Panc1 (cell line): ENCODE data around the gene DRC3. TPM values are rescaled to one million over a fixed set of nuclear protein-coding genes. Genes with fewer than 3 reads are reported as not detected.

Source experiments
- ATAC-seq: fragments of 200-7000 bp; cut with Tn5 transposase; 2 replicates; pipeline ENCODE4 v1.9.1; 2020; ENCODE audit warnings: mild to moderate bottlenecking, moderate library complexity
- BruUV-seq: library from RNA; stranded (reverse); fragments of 400-500 nt; replicated peaks from 2 replicates; lab custom pipeline; 2021; lab: Mats Ljungman, UMichigan
- CTCF ChIA-PET: fragments of 300-600 bp; sonication (Branson Sonifier 250); formaldehyde crosslinking; loops from one replicate; lab custom pipeline; 2022; ENCODE audit warnings: antibody characterized with exemption; lab: Charles Lee
- POLR2A ChIA-PET: fragments of 300-600 bp; sonication (Branson Sonifier 250); formaldehyde crosslinking; loops from one replicate; lab custom pipeline; 2022; ENCODE audit warnings: antibody characterized with exemption; lab: Charles Lee
- DNase-seq: peaks from one replicate; pipeline ENCODE4 v3.0.0-alpha.2; 2010; ENCODE audit warnings: low read depth, low spot score
- H3K27ac ChIP-seq: 2 replicates; pipeline ENCODE4 v1.5.1; 2011; ENCODE audit warnings: mild to moderate bottlenecking, low read length, inconsistent platforms
- H3K27me3 ChIP-seq: fragments of 200-500 bp; sonication (Bioruptor generic); 2 replicates; pipeline ENCODE4 v1.6.0; 2014; ENCODE audit warnings: low read length, inconsistent platforms; ENCODE audit not compliant: control insufficient read depth, insufficient read depth
- H3K36me3 ChIP-seq: fragments of 200-500 bp; sonication (Bioruptor generic); 2 replicates; pipeline ENCODE4 v1.5.1; 2014; ENCODE audit warnings: inconsistent platforms, mild to moderate bottlenecking, low read length, moderate library complexity; ENCODE audit not compliant: control insufficient read depth, insufficient read depth
- H3K4me1 ChIP-seq: 2 replicates; pipeline ENCODE4 v1.5.1; 2011; ENCODE audit warnings: inconsistent platforms, mild to moderate bottlenecking, low read length, moderate library complexity; ENCODE audit not compliant: control insufficient read depth, insufficient read depth
- H3K4me3 ChIP-seq, 2 experiments: 2 replicates each; pipeline ENCODE4 v1.5.1; 2011 to 2012; ENCODE audit warnings: low read depth in 2 of 2, low read length in 2 of 2, mild to moderate bottlenecking in 2 of 2, inconsistent platforms in 1 of 2, moderate library complexity in 1 of 2
- H3K9me3 ChIP-seq: fragments of 200-500 bp; sonication (Bioruptor generic); 2 replicates; pipeline ENCODE4 v1.5.1; 2014; ENCODE audit warnings: low read depth, mild to moderate bottlenecking, inconsistent platforms, low read length, moderate library complexity; ENCODE audit not compliant: control insufficient read depth, insufficient read depth
- CTCF ChIP-seq: fragments of 450-650 bp; IDR thresholded peaks from 2 replicates; pipeline ENCODE4 v1.5.1; 2017; ENCODE audit warnings: mild to moderate bottlenecking
- POLR2AphosphoS5 ChIP-seq: IDR thresholded peaks from 2 replicates; pipeline ENCODE4 v1.6.1; 2012; ENCODE audit warnings: mild to moderate bottlenecking, low read depth, low read length, moderate library complexity
- REST ChIP-seq, 2 experiments: IDR thresholded peaks; 2 replicates each; pipeline ENCODE4 v1.6.1; 2011 to 2012; ENCODE audit warnings: low read depth in 2 of 2, control low read depth in 1 of 2, low read length in 1 of 2, mild to moderate bottlenecking in 1 of 2, moderate library complexity in 1 of 2; ENCODE audit not compliant: insufficient read depth in 1 of 2
- SIN3A ChIP-seq: IDR thresholded peaks from 2 replicates; pipeline ENCODE4 v1.6.1; 2012; ENCODE audit warnings: low read depth, mild to moderate bottlenecking, low read length, moderate library complexity, borderline replicate concordance; ENCODE audit not compliant: insufficient read depth
- TCF7L2 ChIP-seq: IDR thresholded peaks from 2 replicates; pipeline ENCODE4 v1.6.1; 2011; ENCODE audit warnings: mild to moderate bottlenecking, low read depth, low read length, inconsistent platforms
- in situ Hi-C: cut with HindIII; loops from 2 replicates; pipeline ENCODE4 v1.10.0; 2016; ENCODE audit warnings: low sequenced_read_pairs, low pct_unique_long_range_greater_than_20kb
- intact Hi-C: fragments of 100-400 bp; cut with micrococcal nuclease; formaldehyde crosslinking; loops from one replicate; pipeline ENCODE4 v1.10.0; 2022; ENCODE audit not compliant: unreplicated experiment
- total RNA-seq: library from RNA; stranded (reverse); gene quantifications from one replicate; pipeline ENCODE4 v1.2.1, GENCODE V29; 2021; ENCODE audit not compliant: unreplicated experiment

Gene DRC3
- total RNA-seq, 1 experiment from 2014 or later, result 3.6 TPM

GRCh38 chr17:18025945-18026776 lies 53.5 kb downstream of the DRC3 start:
- H3K27me3 ChIP-seq, result no peaks in the 10 kb centered on the region
- ChIA-PET CTCF (no interaction called here), POLR2A (no interaction called here)
- intact Hi-C loops (no loop called here), in situ Hi-C loops (no loop called here)
- TF ChIP-seq TCF7L2, result no peak
- no peak for TF ChIP-seq POLR2AphosphoS5
- TF ChIP-seq SIN3A, result no peak
- TF ChIP-seq REST (IDR thresholded peaks at IDR 0.05; ENCODE audit: insufficient read depth in 1 of 2, low read depth in 2 of 2, low read length in 1 of 2), result no peak
- TF ChIP-seq CTCF, result no peak
- no TSS peak for BruUV-seq
- no peak for ATAC-seq
- no peaks in the 10 kb centered on the region for H3K9me3 ChIP-seq
- no peak overlapping the region for H3K27ac ChIP-seq
- H3K4me1 ChIP-seq, result no peaks in the 10 kb centered on the region
- no peak for DNase-seq
- no peaks in the 10 kb centered on the region; the same call in 1 of the 2 replicates for H3K36me3 ChIP-seq
- H3K4me3 ChIP-seq, result no peak overlapping the region

- CTCF ChIA-PET, result interaction anchor here (0.6 to 0.7 kb wide), 2 partner anchors 165 to 337 kb away, joined by 3 to 6 read pairs; no protein-coding TSS in a partner anchor
- no peaks in the 10 kb centered on the region; the same call in 1 of the 2 replicates for H3K36me3 ChIP-seq
- TF ChIP-seq POLR2AphosphoS5, result no peak
- no peak for TF ChIP-seq REST (IDR thresholded peaks at IDR 0.05; ENCODE audit: insufficient read depth in 1 of 2, low read depth in 2 of 2, low read length in 1 of 2)
- TF ChIP-seq SIN3A, result no peak
- TF ChIP-seq CTCF, result no peak
- no peak for TF ChIP-seq TCF7L2
- DNase-seq (no peak), ATAC-seq (no peak)
- H3K27ac ChIP-seq, result no peak overlapping the region
- in situ Hi-C loops, result no loop called here
- no peak overlapping the region for H3K4me3 ChIP-seq
- H3K4me1 ChIP-seq, result no peaks in the 10 kb centered on the region
- no TSS peak for BruUV-seq
- no peaks in the 10 kb centered on the region for H3K9me3 ChIP-seq
- intact Hi-C loops, result no loop called here
- no peaks in the 10 kb centered on the region for H3K27me3 ChIP-seq
- POLR2A ChIA-PET, result no interaction called here
Measured at GRCh38 chr17:18027280-18027679, 54.6 kb downstream of the DRC3 start.
